ENCODE measurements around the gene CD274.

DNA sequence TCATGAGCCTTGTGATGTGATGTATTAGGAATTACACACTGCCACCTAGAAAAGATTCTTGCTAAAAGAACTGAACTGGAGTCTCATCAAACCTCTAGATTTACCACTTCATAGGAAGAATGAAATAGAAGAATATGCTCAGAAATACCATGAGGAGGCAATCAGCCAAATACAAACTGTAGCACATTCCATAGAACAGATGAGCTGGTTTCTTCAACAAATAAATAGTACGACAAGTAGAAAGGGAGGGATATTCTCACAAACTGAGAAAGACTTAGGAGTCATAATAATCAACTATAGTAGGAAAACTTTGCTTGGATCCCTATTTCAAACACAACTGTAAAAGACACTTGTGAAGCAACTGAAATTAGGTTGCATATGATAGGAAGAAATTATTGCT is 28.1 kb upstream of the CD274 start:
- TF ChIP-seq CTCF (IDR thresholded peaks at IDR 0.05 in 2 of 3, conservative IDR thresholded peaks at IDR 0.05 in 1 of 3; ENCODE audit: borderline replicate concordance in 1 of 3, insufficient read depth in 1 of 3, low read depth in 2 of 3, low read length in 2 of 3): no peak
- no peak for TF ChIP-seq JUND (IDR thresholded peaks at IDR 0.05)
- TF ChIP-seq, protein P1, sequence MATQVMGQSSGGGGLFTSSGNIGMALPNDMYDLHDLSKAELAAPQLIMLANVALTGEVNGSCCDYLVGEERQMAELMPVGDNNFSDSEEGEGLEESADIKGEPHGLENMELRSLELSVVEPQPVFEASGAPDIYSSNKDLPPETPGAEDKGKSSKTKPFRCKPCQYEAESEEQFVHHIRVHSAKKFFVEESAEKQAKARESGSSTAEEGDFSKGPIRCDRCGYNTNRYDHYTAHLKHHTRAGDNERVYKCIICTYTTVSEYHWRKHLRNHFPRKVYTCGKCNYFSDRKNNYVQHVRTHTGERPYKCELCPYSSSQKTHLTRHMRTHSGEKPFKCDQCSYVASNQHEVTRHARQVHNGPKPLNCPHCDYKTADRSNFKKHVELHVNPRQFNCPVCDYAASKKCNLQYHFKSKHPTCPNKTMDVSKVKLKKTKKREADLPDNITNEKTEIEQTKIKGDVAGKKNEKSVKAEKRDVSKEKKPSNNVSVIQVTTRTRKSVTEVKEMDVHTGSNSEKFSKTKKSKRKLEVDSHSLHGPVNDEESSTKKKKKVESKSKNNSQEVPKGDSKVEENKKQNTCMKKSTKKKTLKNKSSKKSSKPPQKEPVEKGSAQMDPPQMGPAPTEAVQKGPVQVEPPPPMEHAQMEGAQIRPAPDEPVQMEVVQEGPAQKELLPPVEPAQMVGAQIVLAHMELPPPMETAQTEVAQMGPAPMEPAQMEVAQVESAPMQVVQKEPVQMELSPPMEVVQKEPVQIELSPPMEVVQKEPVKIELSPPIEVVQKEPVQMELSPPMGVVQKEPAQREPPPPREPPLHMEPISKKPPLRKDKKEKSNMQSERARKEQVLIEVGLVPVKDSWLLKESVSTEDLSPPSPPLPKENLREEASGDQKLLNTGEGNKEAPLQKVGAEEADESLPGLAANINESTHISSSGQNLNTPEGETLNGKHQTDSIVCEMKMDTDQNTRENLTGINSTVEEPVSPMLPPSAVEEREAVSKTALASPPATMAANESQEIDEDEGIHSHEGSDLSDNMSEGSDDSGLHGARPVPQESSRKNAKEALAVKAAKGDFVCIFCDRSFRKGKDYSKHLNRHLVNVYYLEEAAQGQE (IDR thresholded peaks at IDR 0.05; ENCODE audit: low read depth): no peak
- no peak for TF ChIP-seq EZH2 (IDR thresholded peaks at IDR 0.05)
- no peak for TF ChIP-seq POLR2AphosphoS5 (IDR thresholded peaks at IDR 0.05; ENCODE audit: low read depth, low read length)
- TF ChIP-seq, protein P2, sequence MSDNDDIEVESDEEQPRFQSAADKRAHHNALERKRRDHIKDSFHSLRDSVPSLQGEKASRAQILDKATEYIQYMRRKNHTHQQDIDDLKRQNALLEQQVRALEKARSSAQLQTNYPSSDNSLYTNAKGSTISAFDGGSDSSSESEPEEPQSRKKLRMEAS (IDR thresholded peaks at IDR 0.05): no peak
- no peak for TF ChIP-seq POLR2A (IDR thresholded peaks at IDR 0.05; ENCODE audit: borderline replicate concordance, extremely low read depth, insufficient read depth, insufficient read length)
- TF ChIP-seq ZBTB33 (IDR thresholded peaks at IDR 0.05; ENCODE audit: extremely low read depth, insufficient replicate concordance, low read length): no peak
- no peak for TF ChIP-seq SIN3A (IDR thresholded peaks at IDR 0.05; ENCODE audit: low read depth)
- TF ChIP-seq, protein P3, sequence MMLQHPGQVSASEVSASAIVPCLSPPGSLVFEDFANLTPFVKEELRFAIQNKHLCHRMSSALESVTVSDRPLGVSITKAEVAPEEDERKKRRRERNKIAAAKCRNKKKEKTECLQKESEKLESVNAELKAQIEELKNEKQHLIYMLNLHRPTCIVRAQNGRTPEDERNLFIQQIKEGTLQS (IDR thresholded peaks at IDR 0.05): no peak
- no peak for TF ChIP-seq RAD21 (IDR thresholded peaks at IDR 0.05; ENCODE audit: low read depth)
- TF ChIP-seq EZH2phosphoT487 (IDR thresholded peaks at IDR 0.05; ENCODE audit: borderline replicate concordance): no peak
- no peak for TF ChIP-seq CEBPB (IDR thresholded peaks at IDR 0.05; ENCODE audit: low read depth)
- TF ChIP-seq ZNF274 (IDR thresholded peaks at IDR 0.05; ENCODE audit: low read depth, low read length): no peak
